Gastrocnemius medialis (tissue), 4 donors: ENCODE measurements around the gene ZNF365. TPM values are rescaled to one million over a fixed set of nuclear protein-coding genes. Genes with fewer than 3 reads are reported as not detected.

Experiments used
- ATAC-seq, 2 donors: fragments of 150-250 bp; one replicate each; pipeline ENCODE4 v1.9.1; 2016
- DNase-seq, 2 donors: peaks; one replicate each; pipeline ENCODE4 v3.0.0-alpha.2; 2019
- H3K27ac ChIP-seq, 4 donors: fragments of 200-600 bp; sonication (generic); 1 replicate in 1 of 4; 2 replicates in 3 of 4; pipeline ENCODE4 v1.5.1; 2016 to 2018; ENCODE audit warnings: mild to moderate bottlenecking in 2 of 4, moderate library complexity in 1 of 4
- H3K27me3 ChIP-seq, 3 donors: fragments of 200-600 bp; sonication (generic) in 2 of 3; 1 replicate in 1 of 3; 2 replicates in 2 of 3; pipeline versions ENCODE4 v1.5.1 to v1.6.0; 2016 to 2019; ENCODE audit warnings: mild to moderate bottlenecking in 1 of 3, moderate library complexity in 1 of 3
- H3K36me3 ChIP-seq, 2 donors: fragments of 200-600 bp; sonication (generic) in 1 of 2; one replicate each; pipeline ENCODE4 v1.5.1; 2017 to 2018
- H3K4me1 ChIP-seq, 2 donors: fragments of 200-600 bp; sonication (generic) in 1 of 2; one replicate each; pipeline ENCODE4 v1.5.1; 2016 to 2017; ENCODE audit warnings: mild to moderate bottlenecking in 2 of 2
- H3K4me3 ChIP-seq, 4 donors: fragments of 200-600 bp; sonication (generic) in 3 of 4; 1 replicate in 1 of 4; 2 replicates in 3 of 4; pipeline ENCODE4 v1.5.1; 2016 to 2019; ENCODE audit warnings: mild to moderate bottlenecking in 2 of 4
- H3K9me3 ChIP-seq, 3 donors: fragments of 200-600 bp; sonication (generic) in 2 of 3; 1 replicate in 1 of 3; 2 replicates in 2 of 3; pipeline ENCODE4 v1.5.1; 2016 to 2019
- POLR2A ChIP-seq, 2 donors: fragments of 450-650 bp; IDR thresholded peaks; one replicate each; pipeline ENCODE4 v1.6.1; 2017; ENCODE audit warnings: antibody characterized with exemption in 2 of 2, mild to moderate bottlenecking in 2 of 2, moderate library complexity in 2 of 2
- in situ Hi-C, 4 donors: fragments of 200-750 bp; cut with MboI; loops; one replicate each; pipeline versions ENCODE4 v1.15.0 to v1.8.0; 2017; ENCODE audit warnings: low sequenced_read_pairs in 4 of 4
- intact Hi-C: fragments of 100-400 bp; cut with DNase I; formaldehyde crosslinking; loops from one replicate; pipeline ENCODE4 v1.15.1; 2023; ENCODE audit warnings: low total_unique reads
- total RNA-seq, 4 donors: library from RNA; depleted of rRNA; stranded (reverse); fragments of >200 nt; gene quantifications; one replicate each; pipeline versions ENCODE4 v1.1.0 to v1.2.3, GENCODE V29; 2016
- TF ChIP-seq, protein P1 (sequence below), 5 experiments: fragments of 450-650 bp in 3 of 5; fragments of 200-600 bp in 2 of 5; sonication (generic) in 2 of 5; IDR thresholded peaks in 4 of 5; conservative IDR thresholded peaks in 1 of 5; 1 replicate in 4 of 5; 2 replicates in 1 of 5; pipeline ENCODE4 v1.5.1; 2016 to 2019; ENCODE audit warnings: antibody characterized with exemption in 5 of 5, mild to moderate bottlenecking in 3 of 5, moderate library complexity in 3 of 5

Gene ZNF365
- total RNA-seq, 4 donors from 2014 or later, result not detected

DNA sequence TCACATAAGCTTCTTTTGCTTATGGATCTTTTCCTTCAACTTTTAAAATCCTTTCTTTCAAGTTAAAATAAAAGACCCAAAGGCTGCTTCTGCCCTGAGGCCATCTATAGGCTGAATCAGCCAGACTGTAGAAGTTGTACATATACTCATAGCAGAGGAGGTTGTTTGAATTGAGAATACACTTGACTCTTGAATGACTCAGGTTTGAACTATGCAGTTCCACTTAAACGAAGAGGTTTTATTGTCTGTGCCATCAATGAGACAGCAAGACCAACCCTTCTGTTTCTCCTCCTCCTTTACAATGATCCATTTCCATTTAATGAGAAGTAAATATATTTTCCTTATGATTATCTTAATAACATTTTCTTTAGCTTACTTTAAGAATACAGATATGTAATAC, 5.8 kb downstream of the ZNF365 start:
- no peak for TF ChIP-seq POLR2A (IDR thresholded peaks at IDR 0.05)
- TF ChIP-seq, protein P1, sequence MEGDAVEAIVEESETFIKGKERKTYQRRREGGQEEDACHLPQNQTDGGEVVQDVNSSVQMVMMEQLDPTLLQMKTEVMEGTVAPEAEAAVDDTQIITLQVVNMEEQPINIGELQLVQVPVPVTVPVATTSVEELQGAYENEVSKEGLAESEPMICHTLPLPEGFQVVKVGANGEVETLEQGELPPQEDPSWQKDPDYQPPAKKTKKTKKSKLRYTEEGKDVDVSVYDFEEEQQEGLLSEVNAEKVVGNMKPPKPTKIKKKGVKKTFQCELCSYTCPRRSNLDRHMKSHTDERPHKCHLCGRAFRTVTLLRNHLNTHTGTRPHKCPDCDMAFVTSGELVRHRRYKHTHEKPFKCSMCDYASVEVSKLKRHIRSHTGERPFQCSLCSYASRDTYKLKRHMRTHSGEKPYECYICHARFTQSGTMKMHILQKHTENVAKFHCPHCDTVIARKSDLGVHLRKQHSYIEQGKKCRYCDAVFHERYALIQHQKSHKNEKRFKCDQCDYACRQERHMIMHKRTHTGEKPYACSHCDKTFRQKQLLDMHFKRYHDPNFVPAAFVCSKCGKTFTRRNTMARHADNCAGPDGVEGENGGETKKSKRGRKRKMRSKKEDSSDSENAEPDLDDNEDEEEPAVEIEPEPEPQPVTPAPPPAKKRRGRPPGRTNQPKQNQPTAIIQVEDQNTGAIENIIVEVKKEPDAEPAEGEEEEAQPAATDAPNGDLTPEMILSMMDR (IDR thresholded peaks at IDR 0.05 in 4 of 5, conservative IDR thresholded peaks at IDR 0.05 in 1 of 5), result no peak
- intact Hi-C loops, result no loop called here
- ATAC-seq (no peak), DNase-seq (no peak)
- no peak overlapping the region for H3K4me3 ChIP-seq
- no peaks in the 10 kb centered on the region for H3K9me3 ChIP-seq
- in situ Hi-C loops, result no loop called here
- no peaks in the 10 kb centered on the region for H3K36me3 ChIP-seq
- peaks cover 0 to 5% (median 4%) of the 10 kb centered on the region in 3 donors for H3K27me3 ChIP-seq
- no peaks in the 10 kb centered on the region for H3K4me1 ChIP-seq
- H3K27ac ChIP-seq, result no peak overlapping the region

DNA sequence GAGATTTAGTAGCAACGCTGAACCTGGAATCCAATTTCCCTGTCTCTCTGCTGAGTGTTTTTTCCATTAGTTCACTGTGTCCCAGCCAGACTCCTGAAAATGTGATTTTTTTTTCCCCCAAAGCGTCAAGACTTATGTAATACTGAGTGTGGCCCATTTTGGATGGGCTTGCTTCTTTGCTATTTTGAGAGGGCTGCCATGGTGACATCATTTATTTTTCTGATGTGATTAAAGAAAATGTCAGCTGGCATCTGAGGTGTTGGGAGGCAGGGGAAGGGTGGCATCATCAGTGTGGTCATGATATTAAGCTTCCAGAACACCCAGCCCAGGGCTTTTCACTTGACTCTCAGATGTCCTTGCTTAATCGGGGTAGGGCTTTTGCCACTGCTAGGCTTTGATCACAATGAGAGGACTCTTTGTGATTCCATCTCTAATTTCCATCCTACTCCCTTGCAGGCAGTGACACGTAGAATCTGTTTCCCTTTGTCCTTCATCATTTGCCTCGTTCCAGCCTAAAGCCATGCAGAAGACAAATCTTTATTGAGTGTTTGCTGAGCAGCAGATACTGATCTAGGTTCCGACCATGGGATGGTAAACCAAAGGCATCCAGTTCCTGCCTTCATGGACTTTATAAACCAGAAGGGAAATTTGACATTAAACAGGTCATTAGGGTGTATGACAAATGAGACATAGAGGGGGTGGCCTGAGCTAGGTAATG, 7.4 kb downstream of the ZNF365 start:
- DNase-seq, result no peak
- Histone ChIP-seq H3K4me3 (no peak overlapping the region), H3K27me3 (no peaks in the 10 kb centered on the region), H3K4me1 (no peaks in the 10 kb centered on the region), H3K36me3 (no peaks in the 10 kb centered on the region), H3K9me3 (no peaks in the 10 kb centered on the region), H3K27ac (no peak overlapping the region)
- TF ChIP-seq, protein P1 (IDR thresholded peaks at IDR 0.05 in 4 of 5, conservative IDR thresholded peaks at IDR 0.05 in 1 of 5), result no peak
- no peak for TF ChIP-seq POLR2A (IDR thresholded peaks at IDR 0.05)
- intact Hi-C loops (no loop called here), in situ Hi-C loops (no loop called here)
- ATAC-seq, result no peak

DNA sequence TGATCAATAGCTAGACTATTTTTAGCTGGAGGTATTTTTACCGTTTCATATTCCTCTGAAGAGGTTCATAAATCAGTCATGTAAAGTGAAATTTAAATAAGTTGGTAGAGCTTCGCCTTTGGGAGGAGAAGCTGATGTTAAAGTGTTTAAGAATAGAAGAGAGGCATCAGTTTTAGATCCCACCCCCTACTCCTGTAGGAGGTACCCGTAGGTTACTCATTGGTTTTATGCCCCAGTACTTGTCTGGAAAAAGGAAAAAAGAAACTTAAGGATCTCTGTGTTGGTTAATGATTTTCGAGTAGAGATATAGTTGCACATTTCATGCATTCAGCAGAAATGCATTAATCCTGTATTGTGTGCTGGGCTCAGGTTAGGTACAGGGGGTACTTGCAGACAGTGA, 8.7 kb downstream of the ZNF365 start:
- Histone ChIP-seq H3K36me3 (no peaks in the 10 kb centered on the region), H3K4me1 (no peaks in the 10 kb centered on the region), H3K27me3 (no peaks in the 10 kb centered on the region), H3K4me3 (no peak overlapping the region), H3K9me3 (no peaks in the 10 kb centered on the region), H3K27ac (no peak overlapping the region)
- intact Hi-C loops, result no loop called here
- TF ChIP-seq POLR2A (IDR thresholded peaks at IDR 0.05), result no peak
- TF ChIP-seq, protein P1 (IDR thresholded peaks at IDR 0.05 in 4 of 5, conservative IDR thresholded peaks at IDR 0.05 in 1 of 5), result no peak
- no peak for ATAC-seq
- no peak for DNase-seq
- in situ Hi-C loops, result no loop called here

DNA sequence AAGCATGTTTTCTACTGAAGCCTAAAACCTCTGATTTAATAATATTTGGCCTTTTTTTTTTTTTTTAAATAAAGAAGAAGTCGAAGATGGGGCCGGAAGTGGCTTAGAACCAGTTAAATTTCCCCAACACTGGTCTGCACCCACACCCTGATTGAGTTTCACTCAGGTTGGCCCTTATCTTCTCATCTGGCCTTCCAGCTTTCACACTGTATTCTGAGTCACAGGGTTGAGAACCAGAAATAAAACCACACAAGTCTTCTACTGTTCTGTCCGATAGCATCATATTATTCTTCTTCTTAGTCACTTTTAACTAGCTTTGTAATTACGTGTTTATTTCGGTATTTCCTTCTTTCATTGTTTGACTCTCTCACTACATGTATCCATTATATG, 9.9 kb downstream of the ZNF365 start:
- no peaks in the 10 kb centered on the region for H3K36me3 ChIP-seq
- ATAC-seq (no peak), DNase-seq (no peak)
- in situ Hi-C loops (no loop called here), intact Hi-C loops (no loop called here)
- H3K9me3 ChIP-seq, result no peaks in the 10 kb centered on the region
- no peak overlapping the region for H3K4me3 ChIP-seq
- no peaks in the 10 kb centered on the region for H3K4me1 ChIP-seq
- TF ChIP-seq POLR2A (IDR thresholded peaks at IDR 0.05), result no peak
- TF ChIP-seq, protein P1 (IDR thresholded peaks at IDR 0.05 in 4 of 5, conservative IDR thresholded peaks at IDR 0.05 in 1 of 5), result no peak
- H3K27me3 ChIP-seq, result no peaks in the 10 kb centered on the region
- H3K27ac ChIP-seq, result no peak overlapping the region
